HepG2 (cell line): Measurements from ENCODE around the gene CLEC4D. TPM values are rescaled to one million over a fixed set of nuclear protein-coding genes. Genes with fewer than 3 reads are reported as not detected.

Experiments
- ATAC-seq: fragments of 200-7000 bp; cut with Tn5 transposase; 3 replicates; pipeline ENCODE4 v1.9.1; 2020; ENCODE audit warnings: mild to moderate bottlenecking, moderate library complexity
- BruUV-seq: library from RNA; stranded (reverse); fragments of 400-500 nt; replicated peaks from 2 replicates; lab custom pipeline; 2021; lab: Mats Ljungman, UMichigan
- CTCF ChIA-PET: fragments of 300-600 bp; formaldehyde crosslinking; extraction: SDS; loops from one replicate; lab custom pipeline; 2021; ENCODE audit warnings: low total read pairs, inconsistent platforms, low intra/inter-chr PET ratio; lab: Yijun Ruan, JAX
- POLR2A ChIA-PET: fragments of 350-600 bp; sonication (Branson Sonifier 250); formaldehyde crosslinking; loops from one replicate; lab custom pipeline; 2020; ENCODE audit warnings: antibody characterized with exemption, inconsistent platforms; lab: Yijun Ruan, JAX
- DNase-seq: peaks from one replicate; pipeline ENCODE4 v3.0.0-alpha.2; 2015; ENCODE audit warnings: low spot score
- FAIRE-seq: peaks from 3 replicates; lab custom pipeline; 2011; peaks lifted over from hg19 to GRCh38; lab: Jason Lieb, UNC
- H2AFZ ChIP-seq: one replicate; pipeline ENCODE4 v1.6.1; 2011; ENCODE audit warnings: low read length, inconsistent platforms
- H3K27ac ChIP-seq: fragments of 300-600 bp; 3 replicates; pipeline ENCODE4 v1.8.0; 2011; ENCODE audit warnings: mixed run types, mild to moderate bottlenecking, mixed read lengths, low read length, inconsistent platforms; ENCODE audit not compliant: insufficient read depth; ENCODE audit errors: extremely low read length
- H3K27me3 ChIP-seq, 2 experiments: fragments of 200-600 bp in 1 of 2; 2 replicates in 1 of 2; 3 replicates in 1 of 2; pipeline versions ENCODE4 v1.6.0 to v1.8.0; 2011; ENCODE audit warnings: low read length in 2 of 2, mild to moderate bottlenecking in 2 of 2, moderate library complexity in 2 of 2, inconsistent platforms in 1 of 2; ENCODE audit not compliant: insufficient read depth in 2 of 2, control insufficient read depth in 1 of 2
- H3K36me3 ChIP-seq, 2 experiments: fragments of 200-600 bp in 1 of 2; replicated peaks in 1 of 2; 2 replicates in 1 of 2; 3 replicates in 1 of 2; pipeline versions ENCODE4 v1.5.1 to v1.8.0; 2011; ENCODE audit warnings: low read length in 2 of 2, inconsistent platforms in 1 of 2; ENCODE audit not compliant: insufficient read depth in 2 of 2, control insufficient read depth in 1 of 2
- H3K4me1 ChIP-seq: 2 replicates; pipeline ENCODE4 v1.5.1; 2012; ENCODE audit warnings: low read length, inconsistent platforms; ENCODE audit not compliant: insufficient read depth
- H3K4me2 ChIP-seq: 2 replicates; pipeline ENCODE4 v1.6.0; 2011; ENCODE audit warnings: low read depth, low read length, inconsistent platforms
- H3K4me3 ChIP-seq, 3 experiments: fragments of 200-600 bp in 1 of 3; sonication (generic), shearing (Covaris generic) in 1 of 3; replicated peaks in 1 of 3; 2 replicates each; pipeline ENCODE4 v1.5.1; 2011 to 2016; ENCODE audit warnings: low read length in 3 of 3, inconsistent platforms in 2 of 3, low read depth in 2 of 3, mild to moderate bottlenecking in 2 of 3, control low read depth in 1 of 3, mixed read lengths in 1 of 3; ENCODE audit not compliant: insufficient read depth in 1 of 3
- H3K79me2 ChIP-seq: one replicate; pipeline ENCODE4 v1.6.1; 2011; ENCODE audit warnings: low read length, inconsistent platforms; ENCODE audit not compliant: insufficient read depth
- H3K9ac ChIP-seq: 2 replicates; pipeline ENCODE4 v1.6.0; 2011; ENCODE audit warnings: mild to moderate bottlenecking, low read depth, low read length, inconsistent platforms; ENCODE audit not compliant: insufficient read depth
- H3K9me3 ChIP-seq: 2 replicates; pipeline ENCODE4 v1.5.1; 2012; ENCODE audit warnings: mild to moderate bottlenecking, low read length
- H4K20me1 ChIP-seq: 2 replicates; pipeline ENCODE4 v1.6.0; 2011; ENCODE audit warnings: inconsistent platforms, mild to moderate bottlenecking, low read length, moderate library complexity; ENCODE audit not compliant: insufficient read depth
- HES4 ChIP-seq: sonication (generic); formaldehyde crosslinking; IDR thresholded peaks from 2 replicates; pipeline ENCODE4 v1.9.0; 2021; ENCODE audit warnings: mild to moderate bottlenecking, missing genetic modification reagents, borderline replicate concordance
- KDM5B ChIP-seq: sonication (generic); formaldehyde crosslinking; IDR thresholded peaks from 2 replicates; pipeline ENCODE4 v1.4.0; 2020; ENCODE audit warnings: missing genetic modification reagents, mild to moderate bottlenecking, borderline replicate concordance
- TBX3 ChIP-seq: fragments of 450-650 bp; IDR thresholded peaks from 2 replicates; pipeline ENCODE4 v1.6.1; 2017; ENCODE audit warnings: antibody characterized with exemption, mild to moderate bottlenecking, inconsistent platforms, borderline replicate concordance
- ZMYM4 ChIP-seq: sonication (generic); formaldehyde crosslinking; IDR thresholded peaks from 2 replicates; pipeline ENCODE4 v1.8.1; 2023; ENCODE audit warnings: mild to moderate bottlenecking, missing genetic modification reagents
- ZNF282 ChIP-seq: fragments of 450-650 bp; IDR thresholded peaks from 2 replicates; pipeline ENCODE4 v1.6.1; 2018; ENCODE audit not compliant: partially characterized antibody
- ZNF547 ChIP-seq: sonication (generic); formaldehyde crosslinking; IDR thresholded peaks from 2 replicates; pipeline ENCODE4 v1.5.1; 2020; ENCODE audit warnings: mild to moderate bottlenecking, missing genetic modification reagents
- ZNF558 ChIP-seq: sonication (generic); formaldehyde crosslinking; IDR thresholded peaks from 2 replicates; pipeline ENCODE4 v1.9.0; 2022; ENCODE audit warnings: mild to moderate bottlenecking, missing genetic modification reagents, borderline replicate concordance
- ZNF614 ChIP-seq: IDR thresholded peaks from 2 replicates; pipeline ENCODE4 v1.6.1; 2018; ENCODE audit warnings: missing biosample characterization, missing genetic modification reagents, inconsistent platforms, borderline replicate concordance
- ZNF670 ChIP-seq: sonication (generic); formaldehyde crosslinking; IDR thresholded peaks from 2 replicates; pipeline ENCODE4 v1.8.0; 2022; ENCODE audit warnings: mild to moderate bottlenecking, missing genetic modification reagents, borderline replicate concordance
- ZNF674 ChIP-seq: sonication (generic); formaldehyde crosslinking; IDR thresholded peaks from 2 replicates; pipeline ENCODE4 v1.5.0; 2020; ENCODE audit warnings: low read depth, mild to moderate bottlenecking, missing genetic modification reagents
- ZNF709 ChIP-seq: sonication (generic); formaldehyde crosslinking; IDR thresholded peaks from 2 replicates; pipeline ENCODE4 v1.5.0; 2020; ENCODE audit warnings: mild to moderate bottlenecking, missing genetic modification reagents
- WGBS: methylation state at CpG from one replicate; pipeline ENCODE4 v1.1.6; 2017; ENCODE audit warnings: low lambda C conversion rate; 5-methylcytosine and 5-hydroxymethylcytosine counted together
- in situ Hi-C: cut with HindIII; loops from 2 replicates; pipeline ENCODE4 v1.10.0; 2017; ENCODE audit warnings: low pct_unique_long_range_greater_than_20kb; ENCODE audit not compliant: extremely low pct_ligation_motif_present
- intact Hi-C: fragments of 100-400 bp; cut with micrococcal nuclease; formaldehyde crosslinking; loops from one replicate; pipeline ENCODE4 v1.10.0; 2022; ENCODE audit not compliant: unreplicated experiment
- polyA plus RNA-seq, 8 experiments: library from polyadenylated mRNA; depleted of rRNA in 3 of 8; stranded (reverse) in 7 of 8; unstranded in 1 of 8; fragments of >200 nt; fragmentation: Illumina TruSeq in 4 of 8; extraction: Trizol in 4 of 8; gene quantifications; 2 replicates each; pipeline versions ENCODE4 v1.2.1 to v1.2.3, GENCODE V29; 2011 to 2016; ENCODE audit warnings: low read depth in 4 of 8, missing spikeins in 1 of 8, mixed read lengths in 1 of 8; ENCODE audit not compliant: insufficient read depth in 1 of 8
- total RNA-seq, 5 experiments: library from RNA; depleted of rRNA; stranded (reverse); fragments of >200 nt; fragmentation: Illumina TruSeq; extraction: Trizol; gene quantifications; 2 replicates each; pipeline ENCODE4 v1.2.3, GENCODE V29; 2016; ENCODE audit warnings: low read depth in 1 of 5
- TF ChIP-seq, protein P1 (sequence below): IDR thresholded peaks from 2 replicates; pipeline ENCODE4 v1.6.1; 2016; ENCODE audit warnings: low read depth, borderline replicate concordance
- TF ChIP-seq, protein P2 (sequence below): IDR thresholded peaks from 2 replicates; pipeline ENCODE4 v1.6.1; 2016; ENCODE audit warnings: missing biosample characterization, missing genetic modification reagents, low read depth
- TF ChIP-seq, protein P3 (sequence below): sonication (generic); formaldehyde crosslinking; IDR thresholded peaks from 2 replicates; pipeline ENCODE4 v1.8.0; 2022; ENCODE audit warnings: missing genetic modification reagents, mild to moderate bottlenecking, inconsistent platforms, borderline replicate concordance

Gene CLEC4D
- total and polyA plus RNA-seq, 2 of the 13 experiments (the other 11 are each of a cell fraction or from before 2014, with no cell fraction given), result not detected

DNA sequence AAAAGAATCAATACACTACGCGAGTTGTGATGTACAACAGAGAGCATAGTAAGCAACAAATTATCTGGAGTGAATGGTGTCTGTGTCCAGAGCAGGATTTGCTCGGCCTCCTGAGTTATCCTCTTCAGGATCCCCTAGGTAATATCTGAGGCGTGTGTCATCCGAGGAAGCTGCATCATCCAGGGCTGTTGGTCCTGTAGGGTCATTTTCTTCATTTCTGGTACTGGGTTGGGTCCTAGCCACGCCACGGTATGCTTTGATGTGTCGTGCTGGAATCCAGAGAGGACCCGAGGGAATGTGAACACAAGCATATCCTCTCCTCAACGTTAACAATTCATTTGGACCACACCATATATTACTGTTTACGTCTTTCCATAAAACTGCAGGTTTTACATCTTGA is 46.4 kb downstream of the CLEC4D start:
- Histone ChIP-seq H3K27ac (no peak overlapping the region), H3K79me2 (no peaks in the 10 kb centered on the region)
- no peak for TF ChIP-seq ZNF709 (CRISPR knock-in tag)
- TF ChIP-seq, all 625 proteins: peak for 0
- FAIRE-seq, result no peak
- BruUV-seq, result no TSS peak
- no peak for ATAC-seq
- Histone ChIP-seq H3K4me1 (no peaks in the 10 kb centered on the region), H3K36me3 (no peaks in the 10 kb centered on the region), H3K4me3 (no peak overlapping the region), H4K20me1 (no peaks in the 10 kb centered on the region), H3K4me2 (no peak overlapping the region), H3K9ac (no peak overlapping the region), H2AFZ (no peak overlapping the region), H3K27me3 (peaks cover 0 to 7% of the 10 kb centered on the region in 2 experiments; a peak in 1 of 5 replicates), H3K9me3 (no peaks in the 10 kb centered on the region)
- POLR2A ChIA-PET, result no interaction called here
- intact Hi-C loops (no loop called here), in situ Hi-C loops (no loop called here)
- DNase-seq, result no peak
- CTCF ChIA-PET, result no interaction called here
- WGBS, result 6% methylated on average over 9 of the region's 11 CpGs

DNA sequence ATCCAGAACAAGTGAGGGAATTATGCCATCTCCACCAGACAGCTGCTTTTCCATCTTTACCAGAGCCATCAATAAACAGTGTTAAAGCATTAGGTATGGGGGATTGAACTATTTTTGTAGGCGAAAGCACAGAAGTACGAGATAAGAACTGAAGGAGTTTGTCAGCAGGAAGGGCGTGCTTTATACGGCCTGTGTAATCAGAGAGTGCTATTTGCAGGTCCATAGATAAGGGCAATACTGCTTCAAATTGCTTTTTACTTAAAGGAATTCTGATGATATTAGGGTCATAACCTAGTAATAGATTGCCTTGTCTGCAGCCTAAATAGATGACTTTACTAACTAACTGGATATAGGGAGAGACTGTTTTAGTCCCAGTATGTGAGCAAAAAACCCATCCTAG is 47.7 kb downstream of the CLEC4D start:
- intact Hi-C loops, result no loop called here
- no peak overlapping the region for H2AFZ ChIP-seq
- no peaks in the 10 kb centered on the region for H3K36me3 ChIP-seq
- no peak for DNase-seq
- no peaks in the 10 kb centered on the region for H3K79me2 ChIP-seq
- ChIA-PET POLR2A (no interaction called here), CTCF (no interaction called here)
- no peak overlapping the region for H3K4me2 ChIP-seq
- ATAC-seq, result no peak
- H4K20me1 ChIP-seq, result no peaks in the 10 kb centered on the region
- in situ Hi-C loops, result no loop called here
- no peak overlapping the region for H3K27ac ChIP-seq
- H3K9ac ChIP-seq, result no peak overlapping the region
- no TSS peak for BruUV-seq
- no peaks in the 10 kb centered on the region for H3K4me1 ChIP-seq
- peaks cover 0 to 7% of the 10 kb centered on the region in 2 experiments; a peak in 1 of 5 replicates for H3K27me3 ChIP-seq
- 30% methylated on average over 4 of the region's 4 CpGs for WGBS
- H3K9me3 ChIP-seq, result no peaks in the 10 kb centered on the region
- H3K4me3 ChIP-seq, result no peak overlapping the region
- FAIRE-seq, result no peak
- TF ChIP-seq TBX3 (no peak), ZNF674 (no peak), ZNF614 (no peak), ZNF547 (CRISPR knock-in tag) (no peak), ZNF282 (no peak), KDM5B (CRISPR knock-in tag) (no peak), ZNF558 (CRISPR knock-in tag) (no peak), ZNF670 (CRISPR knock-in tag) (no peak), HES4 (CRISPR knock-in tag) (no peak), ZMYM4 (CRISPR knock-in tag) (no peak)
- TF ChIP-seq, protein P1, sequence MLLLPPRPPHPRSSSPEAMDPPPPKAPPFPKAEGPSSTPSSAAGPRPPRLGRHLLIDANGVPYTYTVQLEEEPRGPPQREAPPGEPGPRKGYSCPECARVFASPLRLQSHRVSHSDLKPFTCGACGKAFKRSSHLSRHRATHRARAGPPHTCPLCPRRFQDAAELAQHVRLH (CRISPR knock-in tag), result no peak
- TF ChIP-seq, protein P2, sequence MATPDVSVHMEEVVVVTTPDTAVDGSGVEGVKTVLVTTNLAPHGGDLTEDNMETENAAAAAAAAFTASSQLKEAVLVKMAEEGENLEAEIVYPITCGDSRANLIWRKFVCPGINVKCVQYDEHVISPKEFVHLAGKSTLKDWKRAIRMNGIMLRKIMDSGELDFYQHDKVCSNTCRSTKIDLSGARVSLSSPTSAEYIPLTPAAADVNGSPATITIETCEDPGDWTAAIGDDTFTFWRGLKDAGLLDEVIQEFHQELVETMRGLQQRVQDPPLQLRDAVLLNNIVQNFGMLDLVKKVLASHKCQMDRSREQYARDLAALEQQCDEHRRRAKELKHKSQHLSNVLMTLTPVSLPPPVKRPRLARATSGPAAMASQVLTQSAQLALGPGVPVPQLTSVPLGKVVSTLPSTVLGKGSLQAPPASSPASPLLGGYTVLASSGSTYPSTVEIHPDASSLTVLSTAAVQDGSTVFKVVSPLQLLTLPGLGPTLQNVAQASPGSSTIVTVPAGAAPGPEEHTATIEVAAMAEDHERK (CRISPR knock-in tag), result no peak
- TF ChIP-seq, protein P3, sequence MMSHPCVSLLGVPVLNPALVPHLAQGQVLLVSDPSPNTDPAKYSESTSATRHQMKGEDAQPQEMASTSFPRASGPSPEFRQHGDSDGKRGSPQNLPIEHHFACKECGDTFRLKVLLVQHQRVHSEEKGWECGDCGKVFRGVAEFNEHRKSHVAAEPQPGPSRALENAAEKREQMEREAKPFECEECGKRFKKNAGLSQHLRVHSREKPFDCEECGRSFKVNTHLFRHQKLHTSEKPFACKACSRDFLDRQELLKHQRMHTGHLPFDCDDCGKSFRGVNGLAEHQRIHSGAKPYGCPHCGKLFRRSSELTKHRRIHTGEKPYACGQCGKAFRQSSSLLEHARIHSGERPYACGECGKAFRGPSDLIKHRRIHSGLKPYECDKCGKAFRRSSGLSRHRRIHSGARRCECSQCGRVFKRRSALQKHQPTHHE (CRISPR knock-in tag), result no peak
